ENCODE data around the gene EXOC3.
"Not testable (repeated sequence)": the region's sequence is repeated elsewhere in the genome, so short reads cannot be mapped to it uniquely, and the experiment has no call there.

Gene EXOC3

DNA sequence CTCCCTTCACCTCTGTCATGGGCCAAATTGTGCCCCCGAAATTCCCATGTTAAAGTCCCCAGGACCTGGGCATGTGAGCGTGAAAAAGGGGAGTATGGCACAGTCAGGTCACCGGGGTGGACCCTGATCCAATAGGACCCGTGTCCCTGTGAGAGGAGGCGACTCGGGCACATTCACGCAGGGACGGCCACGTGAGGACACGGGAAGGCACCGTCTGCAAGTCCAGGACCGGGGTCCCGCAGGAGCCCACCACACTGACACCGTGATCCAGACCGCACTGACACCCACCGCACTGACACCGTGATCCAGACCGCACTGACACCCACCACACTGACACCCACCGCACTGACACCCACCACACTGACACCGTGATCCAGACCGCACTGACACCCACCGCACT lies 43.6 kb downstream of the EXOC3 start:
- DNase-seq (ENCODE audit: low spot score), result not testable (repeated sequence)

- no peak for DNase-seq (ENCODE audit: low spot score)
Observed at GRCh38 chr5:488241-488640, 45.3 kb downstream of the EXOC3 start.

GRCh38 chr5:488744-489688 lies 46.0 kb downstream of the EXOC3 start:
- no peak for DNase-seq (ENCODE audit: low spot score)

- no peak for DNase-seq (ENCODE audit: low spot score)
Observed at GRCh38 chr5:489689-490080, 46.7 kb downstream of the EXOC3 start.

- no peak for DNase-seq (ENCODE audit: low spot score)
Observed at GRCh38 chr5:490116-491106, 47.4 kb downstream of the EXOC3 start.

GRCh38 chr5:491119-491855 lies 48.3 kb downstream of the EXOC3 start:
- no peak for DNase-seq (ENCODE audit: low spot score)

DNA sequence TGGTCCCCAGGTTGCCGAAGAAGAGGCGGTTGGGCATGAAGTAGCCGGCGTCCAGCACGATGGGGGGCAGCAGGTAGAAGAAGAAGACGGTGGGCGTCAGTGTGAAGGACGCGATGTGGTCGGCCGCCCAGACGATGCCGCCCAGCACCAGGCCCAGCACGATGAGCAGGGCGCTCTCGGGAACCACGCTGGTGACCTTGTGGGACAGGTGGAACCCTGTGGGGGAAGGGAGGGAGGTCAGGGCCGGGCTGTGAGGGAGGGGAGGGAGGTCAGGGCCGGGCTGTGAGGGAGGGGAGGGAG lies 48.8 kb downstream of the EXOC3 start:
- no peak for DNase-seq (ENCODE audit: low spot score)

DNA sequence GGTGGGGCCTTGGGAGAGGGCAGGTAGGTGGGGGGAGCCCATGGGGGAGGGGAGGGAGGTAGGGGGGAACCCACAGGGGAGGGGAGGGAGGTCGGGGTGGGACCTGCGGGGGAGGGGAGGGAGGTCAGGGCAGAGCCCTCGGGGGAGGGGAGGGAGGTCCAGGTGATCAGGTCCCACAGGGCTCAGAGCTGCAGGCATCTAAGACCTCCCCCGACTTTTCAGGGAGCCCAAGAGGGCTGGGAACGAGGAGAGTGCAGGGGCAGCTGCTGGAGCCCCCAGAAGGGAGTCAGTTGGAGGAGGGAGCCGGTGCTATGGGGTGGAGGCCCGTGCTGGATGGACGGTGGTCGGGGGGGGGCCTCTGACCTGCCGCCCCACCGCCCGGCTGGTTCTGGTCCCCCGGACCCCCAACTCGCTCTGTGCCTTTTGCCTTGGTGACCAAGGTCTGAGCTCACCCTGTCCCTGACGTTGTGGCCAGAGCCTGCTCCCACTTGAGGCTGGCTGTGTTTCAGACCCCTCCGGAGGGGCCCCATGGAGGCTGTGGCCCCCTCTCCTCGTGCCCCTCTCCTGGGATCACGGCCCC lies 49.4 kb downstream of the EXOC3 start:
- DNase-seq (ENCODE audit: low spot score), result no peak

- DNase-seq (ENCODE audit: low spot score), result no peak
Observed at GRCh38 chr5:493119-493701, 50.2 kb downstream of the EXOC3 start.

GRCh38 chr5:493758-494157 lies 50.8 kb downstream of the EXOC3 start:
- no peak for DNase-seq (ENCODE audit: low spot score)

DNA sequence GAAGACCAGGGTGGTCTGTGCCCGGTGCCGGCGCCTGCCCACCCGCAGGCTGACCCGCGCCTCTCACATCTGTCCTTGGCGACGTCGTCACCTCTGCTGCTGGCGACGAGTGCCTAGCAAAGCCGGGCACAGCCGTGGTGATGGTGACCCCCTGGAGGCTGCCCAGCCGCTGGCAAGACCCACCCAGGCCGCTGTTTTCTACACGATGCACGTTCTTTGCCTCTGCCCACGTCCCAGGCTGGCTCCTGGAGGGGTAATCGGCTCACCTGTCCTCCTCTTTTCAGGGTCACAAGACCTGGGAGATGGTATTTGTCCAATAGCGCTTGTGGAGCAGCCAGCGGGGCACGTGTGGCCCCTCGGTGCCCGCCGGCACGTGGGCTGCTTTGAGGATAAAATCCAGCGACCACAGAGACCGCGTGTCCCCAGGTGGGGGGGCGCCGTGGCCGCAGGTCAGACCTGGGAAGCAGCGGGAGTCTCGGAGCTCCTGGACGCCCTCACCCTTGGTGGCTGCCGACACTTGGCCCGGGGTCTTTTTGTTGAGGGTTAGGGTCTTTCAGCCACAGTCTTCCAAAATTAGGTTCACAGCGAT lies 51.8 kb downstream of the EXOC3 start:
- DNase-seq (ENCODE audit: low spot score), result no peak

DNA sequence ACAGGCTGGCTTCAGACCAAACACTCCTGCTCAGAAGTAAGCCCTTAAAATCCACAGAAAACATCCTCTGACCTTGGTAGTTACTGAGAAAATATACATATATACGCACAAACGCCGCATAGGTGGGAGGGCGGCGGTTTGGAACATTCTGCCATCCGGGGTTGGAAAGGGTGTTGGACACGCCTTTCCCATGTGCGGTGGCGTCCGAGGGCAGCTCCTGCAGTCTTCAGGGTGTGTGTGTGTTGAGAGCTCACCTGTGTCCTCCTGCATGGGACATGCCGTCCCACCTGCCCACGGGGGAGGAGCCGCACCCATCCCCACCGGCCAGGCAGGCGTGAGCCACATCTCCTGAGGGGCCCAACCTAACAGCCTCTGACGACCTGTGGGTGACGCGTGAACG lies 53.1 kb downstream of the EXOC3 start:
- no peak for DNase-seq (ENCODE audit: low spot score)

DNA sequence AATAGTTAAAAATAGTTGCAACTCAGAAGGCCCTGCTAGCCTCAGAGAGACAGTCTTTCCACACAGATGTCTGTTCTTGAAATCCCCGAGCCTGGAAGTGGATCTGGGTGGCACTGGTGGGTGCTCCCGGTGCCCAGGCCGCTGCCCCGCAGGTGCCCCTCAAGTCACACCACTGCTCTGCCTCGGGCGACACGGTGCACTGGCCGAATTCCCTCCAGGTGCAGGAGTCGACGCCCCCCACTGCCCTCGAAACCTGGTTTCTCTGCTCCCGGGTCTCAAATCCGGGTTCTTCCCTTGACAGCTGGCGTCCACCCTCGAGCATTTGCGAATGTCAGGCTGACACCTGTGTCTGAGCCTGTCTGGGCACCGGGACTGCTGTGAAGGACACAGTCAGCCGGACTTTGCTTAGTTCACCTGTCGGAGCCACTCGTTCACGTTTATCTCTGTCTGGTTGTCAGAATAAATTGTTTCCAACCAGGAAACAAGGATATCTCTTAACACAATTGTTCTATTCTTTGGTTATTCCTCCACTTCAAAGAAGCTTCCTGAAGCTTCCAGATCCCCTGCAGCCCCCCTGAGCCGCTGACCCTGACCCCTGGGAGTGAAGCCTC lies 54.2 kb downstream of the EXOC3 start:
- DNase-seq (ENCODE audit: low spot score), result no peak

DNA sequence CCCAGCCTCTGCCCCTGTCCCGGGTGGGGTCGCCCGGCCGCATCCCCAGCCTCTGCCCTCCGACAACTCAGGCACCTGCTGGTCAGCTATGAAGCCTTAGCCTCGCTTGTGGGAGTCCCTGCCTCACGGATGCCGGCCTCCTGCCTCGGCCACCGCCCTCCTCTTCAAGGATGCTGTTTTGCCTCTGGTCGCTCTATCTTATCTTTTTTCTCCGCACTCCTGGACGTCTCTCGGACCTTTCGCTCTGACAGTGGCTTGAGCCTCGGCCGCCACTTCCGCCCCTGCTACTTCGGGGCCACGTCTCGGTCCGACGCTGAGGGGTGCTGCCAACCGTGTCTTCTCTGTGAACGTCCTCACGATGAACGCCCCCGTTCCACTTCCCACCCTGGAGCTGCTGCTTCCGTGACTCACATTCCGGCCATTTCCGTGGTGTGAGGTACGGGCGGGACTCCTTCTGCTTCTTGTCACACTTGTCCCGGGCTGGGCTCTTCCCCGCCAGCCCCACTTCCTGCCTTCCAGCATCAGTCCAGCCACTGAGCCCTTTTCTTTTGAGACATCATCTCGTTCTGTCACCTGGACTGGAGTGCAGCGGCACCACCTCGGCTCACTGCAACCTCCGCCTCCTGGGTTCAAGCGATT lies 55.0 kb downstream of the EXOC3 start:
- DNase-seq (ENCODE audit: low spot score), result no peak

DNA sequence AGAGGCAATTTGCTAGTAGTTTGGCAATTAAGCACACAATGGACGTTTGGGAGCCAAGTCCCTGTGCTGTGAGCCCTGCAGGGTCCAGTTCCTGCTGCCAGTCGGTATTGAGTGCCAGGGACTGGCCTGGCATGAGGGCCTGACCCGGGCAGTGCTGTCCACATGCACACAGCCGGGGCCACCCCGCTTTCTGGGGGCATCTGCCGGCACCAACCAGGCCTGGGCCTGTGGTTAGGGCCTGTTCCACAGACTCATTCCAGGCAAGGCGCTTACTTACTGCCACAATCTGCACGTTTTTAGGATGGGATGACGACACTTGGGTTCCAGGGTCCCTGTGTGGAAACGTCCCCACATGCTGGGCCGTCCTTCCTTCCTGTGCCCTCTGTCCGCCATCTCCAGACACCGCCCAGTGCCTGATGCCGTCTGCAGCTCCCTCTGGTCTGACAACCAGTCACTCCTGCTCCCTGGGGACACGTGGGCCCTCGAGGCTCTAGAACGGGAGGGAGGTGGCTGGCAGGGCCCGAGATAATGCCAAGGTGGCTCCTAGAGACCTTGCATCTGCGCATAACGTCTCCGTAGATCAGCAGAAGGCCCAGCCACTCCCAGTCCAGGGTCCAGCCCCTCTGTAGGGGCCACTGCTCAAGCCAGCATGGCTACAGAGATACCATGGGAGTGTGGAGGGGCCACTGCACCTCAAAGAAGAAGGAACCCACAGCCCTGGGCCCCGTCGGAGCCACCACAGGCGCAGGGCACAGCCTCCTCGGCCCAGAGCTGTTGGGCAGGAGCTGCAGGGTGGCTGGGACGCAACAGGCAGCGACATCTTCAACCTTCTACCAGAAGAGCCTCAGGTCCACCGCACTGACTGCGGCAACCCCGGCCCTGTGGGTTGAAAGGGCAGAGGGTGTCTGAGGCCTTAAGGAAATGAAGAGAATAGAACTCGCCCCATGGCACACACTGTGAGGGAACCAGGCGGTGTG lies 56.5 kb downstream of the EXOC3 start:
- no peak for DNase-seq (ENCODE audit: low spot score)

DNA sequence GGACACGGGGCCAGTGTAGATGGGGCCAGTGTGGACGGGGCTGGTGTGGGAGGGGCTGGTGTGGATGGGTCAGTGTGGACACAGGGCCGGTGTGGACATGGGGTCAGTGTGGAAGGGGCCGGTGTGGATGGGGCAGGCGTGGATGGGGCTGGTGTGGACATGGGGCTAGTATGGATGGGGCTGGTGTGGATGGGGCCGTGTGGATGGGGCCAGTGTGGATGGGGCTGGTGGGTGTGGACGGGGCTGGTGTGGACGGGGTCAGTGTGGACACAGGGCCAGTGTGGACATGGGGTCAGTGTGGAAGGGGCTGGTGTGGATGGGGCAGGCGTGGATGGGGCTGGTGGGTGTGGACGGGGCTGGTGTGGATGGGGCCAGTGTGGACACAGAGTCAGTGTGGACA lies 57.5 kb downstream of the EXOC3 start:
- no peak for DNase-seq (ENCODE audit: low spot score)

GRCh38 chr5:501105-501830 lies 58.3 kb downstream of the EXOC3 start:
- DNase-seq (ENCODE audit: low spot score), result no peak

DNA sequence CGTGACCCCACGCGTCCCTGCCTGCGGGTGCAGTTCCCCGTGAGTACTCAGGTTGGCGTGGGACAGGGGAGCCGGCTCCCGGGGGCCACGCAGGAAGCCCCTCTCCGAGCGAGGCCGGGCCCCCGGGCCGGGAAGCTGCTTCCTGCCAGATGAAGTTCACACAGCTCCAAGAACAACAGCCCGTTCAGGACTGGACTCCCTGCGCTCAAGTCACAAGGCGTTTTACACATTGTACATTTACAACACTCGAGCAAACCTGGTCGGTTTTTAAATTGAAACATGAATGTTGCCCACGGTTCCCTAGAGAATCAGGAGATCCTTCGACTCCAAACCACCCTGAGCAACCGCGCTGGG lies 58.8 kb downstream of the EXOC3 start:
- no peak for DNase-seq (ENCODE audit: low spot score)

Measured in ecto neural progenitor cell (in vitro differentiated cells).